Liver (tissue), 9 donors: ENCODE measurements around the gene SLCO1C1. TPM values are rescaled to one million over a fixed set of nuclear protein-coding genes. Genes with fewer than 3 reads are reported as not detected.

Experiments used
- DNase-seq: peaks from one replicate; pipeline ENCODE4 v3.0.0-alpha.2; 2017; ENCODE audit warnings: low spot score
- H3K27ac ChIP-seq, 2 donors: one replicate each; pipeline ENCODE4 v1.7.0; 2013; ENCODE audit warnings: inconsistent platforms in 2 of 2, low read length in 2 of 2, control low read depth in 1 of 2, low read depth in 1 of 2, mild to moderate bottlenecking in 1 of 2
- H3K27me3 ChIP-seq, 4 donors: one replicate each; pipeline versions ENCODE4 v1.6.1 to v1.7.0; 2013; ENCODE audit warnings: low read length in 3 of 4, inconsistent platforms in 1 of 4, mild to moderate bottlenecking in 1 of 4, moderate library complexity in 1 of 4; ENCODE audit not compliant: control insufficient read depth in 4 of 4, insufficient read depth in 4 of 4
- H3K36me3 ChIP-seq, 4 donors: one replicate each; pipeline versions ENCODE4 v1.6.1 to v1.7.0; 2013; ENCODE audit warnings: low read length in 3 of 4, mild to moderate bottlenecking in 3 of 4, low read depth in 1 of 4, moderate library complexity in 1 of 4; ENCODE audit not compliant: control insufficient read depth in 4 of 4, insufficient read depth in 3 of 4
- H3K4me1 ChIP-seq, 4 donors: one replicate each; pipeline versions ENCODE4 v1.6.1 to v1.7.0; 2013; ENCODE audit warnings: low read length in 3 of 4, mild to moderate bottlenecking in 3 of 4, moderate library complexity in 1 of 4; ENCODE audit not compliant: control insufficient read depth in 4 of 4, insufficient read depth in 4 of 4
- H3K4me3 ChIP-seq, 3 donors: one replicate each; pipeline versions ENCODE4 v1.6.1 to v1.7.0; 2013; ENCODE audit warnings: low read length in 3 of 3, control low read depth in 1 of 3, low read depth in 1 of 3, mild to moderate bottlenecking in 1 of 3
- H3K9ac ChIP-seq, 2 donors: one replicate each; pipeline ENCODE4 v1.7.0; 2013; ENCODE audit warnings: low read length in 2 of 2, mild to moderate bottlenecking in 2 of 2, moderate library complexity in 2 of 2, control low read depth in 1 of 2, low read depth in 1 of 2
- H3K9me3 ChIP-seq, 4 donors: one replicate each; pipeline versions ENCODE4 v1.6.1 to v1.7.0; 2013; ENCODE audit warnings: low read length in 3 of 4; ENCODE audit not compliant: control insufficient read depth in 4 of 4
- CTCF ChIP-seq: fragments of 150-350 bp; IDR thresholded peaks from 2 replicates; pipeline ENCODE4 v1.5.1; 2017; ENCODE audit warnings: improper control_type of control experiment, low read depth, low read length; ENCODE audit not compliant: missing input control
- EGR1 ChIP-seq, 2 donors: IDR thresholded peaks; 2 replicates each; pipeline ENCODE4 v1.6.1; 2016 to 2018; ENCODE audit warnings: antibody characterized with exemption in 2 of 2, low read depth in 2 of 2
- FOXA1 ChIP-seq: IDR thresholded peaks from 2 replicates; pipeline ENCODE4 v1.6.1; 2016; ENCODE audit warnings: antibody characterized with exemption
- FOXA2 ChIP-seq: IDR thresholded peaks from 2 replicates; pipeline ENCODE4 v1.6.1; 2016; ENCODE audit warnings: antibody characterized with exemption
- GABPA ChIP-seq, 2 donors: IDR thresholded peaks in 1 of 2; conservative IDR thresholded peaks in 1 of 2; 2 replicates each; pipeline ENCODE4 v1.6.1; 2016; ENCODE audit warnings: antibody characterized with exemption in 2 of 2, mild to moderate bottlenecking in 1 of 2, moderate library complexity in 1 of 2
- HNF4A ChIP-seq, 2 donors: conservative IDR thresholded peaks; 2 replicates each; pipeline ENCODE4 v1.6.1; 2016; ENCODE audit warnings: antibody characterized with exemption in 2 of 2, mild to moderate bottlenecking in 2 of 2
- HNF4G ChIP-seq: IDR thresholded peaks from 2 replicates; pipeline ENCODE4 v1.6.1; 2016; ENCODE audit warnings: antibody characterized with exemption
- JUND ChIP-seq, 2 donors: IDR thresholded peaks; 2 replicates each; pipeline ENCODE4 v1.6.1; 2016; ENCODE audit warnings: antibody characterized with exemption in 2 of 2
- NR2F2 ChIP-seq: IDR thresholded peaks from 2 replicates; pipeline ENCODE4 v1.6.1; 2016; ENCODE audit warnings: antibody characterized with exemption
- RAD21 ChIP-seq, 2 donors: IDR thresholded peaks; 2 replicates each; pipeline ENCODE4 v1.6.1; 2016; ENCODE audit warnings: antibody characterized with exemption in 2 of 2, mild to moderate bottlenecking in 2 of 2
- REST ChIP-seq: IDR thresholded peaks from 2 replicates; pipeline ENCODE4 v1.6.1; 2016; ENCODE audit warnings: antibody characterized with exemption, mild to moderate bottlenecking
- RXRA ChIP-seq, 2 donors: IDR thresholded peaks; 2 replicates each; pipeline ENCODE4 v1.6.1; 2017 to 2018; ENCODE audit warnings: antibody characterized with exemption in 2 of 2, mild to moderate bottlenecking in 1 of 2
- SP1 ChIP-seq: IDR thresholded peaks from 2 replicates; pipeline ENCODE4 v1.6.1; 2018; ENCODE audit warnings: antibody characterized with exemption, mild to moderate bottlenecking
- TAF1 ChIP-seq: conservative IDR thresholded peaks from 2 replicates; pipeline ENCODE4 v1.6.1; 2016; ENCODE audit warnings: antibody characterized with exemption, mild to moderate bottlenecking
- YY1 ChIP-seq: IDR thresholded peaks from 2 replicates; pipeline ENCODE4 v1.6.1; 2016; ENCODE audit warnings: antibody characterized with exemption, mild to moderate bottlenecking
- WGBS: extraction: QIAGEN DNeasy Blood & Tissue Kit; methylation state at CpG from one replicate; pipeline ENCODE4 v1.1.7; 2013; 5-methylcytosine and 5-hydroxymethylcytosine counted together
- polyA plus RNA-seq, 2 donors: library from polyadenylated mRNA; stranded (reverse) in 1 of 2; unstranded in 1 of 2; fragments of 200-250 nt in 1 of 2; fragments of >200 nt in 1 of 2; fragmentation: Nextera tagmentation in 1 of 2; extraction: Ambion mirVana in 1 of 2; gene quantifications; one replicate each; pipeline versions ENCODE4 v1.2.1 to v1.2.3, GENCODE V29; 2013 to 2015
- total RNA-seq, 2 donors: library from RNA; depleted of rRNA; stranded (reverse); fragments of >200 nt; gene quantifications; one replicate each; pipeline ENCODE4 v1.2.3, GENCODE V29; 2014
- TF ChIP-seq, protein P1 (sequence below): IDR thresholded peaks from 2 replicates; pipeline ENCODE4 v1.6.1; 2016; ENCODE audit warnings: antibody characterized with exemption
- TF ChIP-seq, protein P2 (sequence below): IDR thresholded peaks from 2 replicates; pipeline ENCODE4 v1.6.1; 2016; ENCODE audit warnings: antibody characterized with exemption
- TF ChIP-seq, protein P3 (sequence below): IDR thresholded peaks from 2 replicates; pipeline ENCODE4 v1.6.1; 2016; ENCODE audit warnings: antibody characterized with exemption
- donor health status: healthy.
- donor health status: healthy.
- donor health status: healthy.
- donor health status: healthy.
- donor health status: healthy.

Gene SLCO1C1
- total and polyA plus RNA-seq, 4 donors: not detected

DNA sequence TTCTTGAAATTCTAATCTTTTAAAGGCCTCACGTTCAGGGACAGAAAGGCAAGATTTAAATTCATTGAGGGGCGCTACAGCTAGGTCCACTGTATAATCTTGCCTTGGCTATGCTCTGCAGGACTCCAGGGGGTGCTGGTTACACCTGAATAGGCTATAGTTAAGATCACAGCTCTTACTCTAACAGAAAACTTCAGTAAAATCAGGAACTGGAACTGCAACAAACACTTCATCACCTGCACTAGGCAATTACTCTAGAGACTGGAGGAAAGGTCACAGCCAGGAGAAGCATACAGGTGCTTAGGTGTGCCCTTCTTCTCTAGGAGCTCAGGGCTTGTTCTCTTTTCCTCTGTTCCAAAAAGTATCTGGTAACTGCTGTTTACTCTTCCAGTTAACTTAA lies 20.9 kb downstream of the SLCO1C1 start:
- H3K9me3 ChIP-seq: no peaks in the 10 kb centered on the region
- no peaks in the 10 kb centered on the region for H3K4me1 ChIP-seq
- H3K9ac ChIP-seq: no peak overlapping the region
- 81% methylated on average over 2 of the region's 2 CpGs for WGBS
- no peak for DNase-seq
- H3K27me3 ChIP-seq: peaks cover 0 to 2% (median 0%) of the 10 kb centered on the region in 4 donors
- TF ChIP-seq RAD21 (IDR thresholded peaks at IDR 0.05): peak in 1 of 2 donors; percentile 5
- no peak for TF ChIP-seq SP1
- H3K4me3 ChIP-seq: no peak overlapping the region
- H3K36me3 ChIP-seq: no peaks in the 10 kb centered on the region
- H3K27ac ChIP-seq: no peak overlapping the region

- TF ChIP-seq JUND (IDR thresholded peaks at IDR 0.05): no peak
- no peak for TF ChIP-seq RAD21 (IDR thresholded peaks at IDR 0.05)
- TF ChIP-seq, protein P1, sequence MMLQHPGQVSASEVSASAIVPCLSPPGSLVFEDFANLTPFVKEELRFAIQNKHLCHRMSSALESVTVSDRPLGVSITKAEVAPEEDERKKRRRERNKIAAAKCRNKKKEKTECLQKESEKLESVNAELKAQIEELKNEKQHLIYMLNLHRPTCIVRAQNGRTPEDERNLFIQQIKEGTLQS: no peak
- TF ChIP-seq TAF1: no peak
- no peak for TF ChIP-seq SP1
- TF ChIP-seq, protein P2, sequence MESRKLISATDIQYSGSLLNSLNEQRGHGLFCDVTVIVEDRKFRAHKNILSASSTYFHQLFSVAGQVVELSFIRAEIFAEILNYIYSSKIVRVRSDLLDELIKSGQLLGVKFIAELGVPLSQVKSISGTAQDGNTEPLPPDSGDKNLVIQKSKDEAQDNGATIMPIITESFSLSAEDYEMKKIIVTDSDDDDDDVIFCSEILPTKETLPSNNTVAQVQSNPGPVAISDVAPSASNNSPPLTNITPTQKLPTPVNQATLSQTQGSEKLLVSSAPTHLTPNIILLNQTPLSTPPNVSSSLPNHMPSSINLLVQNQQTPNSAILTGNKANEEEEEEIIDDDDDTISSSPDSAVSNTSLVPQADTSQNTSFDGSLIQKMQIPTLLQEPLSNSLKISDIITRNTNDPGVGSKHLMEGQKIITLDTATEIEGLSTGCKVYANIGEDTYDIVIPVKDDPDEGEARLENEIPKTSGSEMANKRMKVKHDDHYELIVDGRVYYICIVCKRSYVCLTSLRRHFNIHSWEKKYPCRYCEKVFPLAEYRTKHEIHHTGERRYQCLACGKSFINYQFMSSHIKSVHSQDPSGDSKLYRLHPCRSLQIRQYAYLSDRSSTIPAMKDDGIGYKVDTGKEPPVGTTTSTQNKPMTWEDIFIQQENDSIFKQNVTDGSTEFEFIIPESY: no peak
- TF ChIP-seq NR2F2: no peak
- TF ChIP-seq, protein P3, sequence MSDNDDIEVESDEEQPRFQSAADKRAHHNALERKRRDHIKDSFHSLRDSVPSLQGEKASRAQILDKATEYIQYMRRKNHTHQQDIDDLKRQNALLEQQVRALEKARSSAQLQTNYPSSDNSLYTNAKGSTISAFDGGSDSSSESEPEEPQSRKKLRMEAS: no peak
- no peak for TF ChIP-seq REST
- no peak for TF ChIP-seq HNF4G
- no peak for TF ChIP-seq CTCF
- TF ChIP-seq FOXA2: no peak
- TF ChIP-seq RXRA (IDR thresholded peaks at IDR 0.05): no peak
- TF ChIP-seq HNF4A (conservative IDR thresholded peaks at IDR 0.05): no peak
- TF ChIP-seq YY1: no peak
- TF ChIP-seq EGR1 (IDR thresholded peaks at IDR 0.05; ENCODE audit: low read depth in 2 of 2): no peak
- TF ChIP-seq GABPA (IDR thresholded peaks at IDR 0.05 in 1 of 2, conservative IDR thresholded peaks at IDR 0.05 in 1 of 2): no peak
- no peak for TF ChIP-seq FOXA1
These were observed 21.9 kb downstream of the SLCO1C1 start for GRCh38 chr12:20716985-20717384.

More at GRCh38 chr12:20716985-20717384, 21.9 kb downstream of the SLCO1C1 start:
- peaks cover 0 to 2% (median 0%) of the 10 kb centered on the region in 4 donors for H3K27me3 ChIP-seq
- H3K4me1 ChIP-seq: no peaks in the 10 kb centered on the region
- DNase-seq: no peak
- no peak overlapping the region for H3K9ac ChIP-seq
- H3K9me3 ChIP-seq: no peaks in the 10 kb centered on the region
- no peak overlapping the region for H3K4me3 ChIP-seq
- WGBS: 80% methylated on average over 1 of the region's 1 CpG
- H3K36me3 ChIP-seq: no peaks in the 10 kb centered on the region
- H3K27ac ChIP-seq: no peak overlapping the region
